Kidney glomerular epithelial cell (primary cell): Measurements from ENCODE around the gene CLCNKB.

Experiments used
- DNase-seq: peaks from one replicate; lab custom pipeline; 2025; lab: John Stamatoyannopoulos, UW

Gene CLCNKB

GRCh38 chr1:16076031-16076864 lies 32.7 kb downstream of the CLCNKB start:
- peak; percentile 32 for DNase-seq

GRCh38 chr1:16076865-16077238 lies 33.3 kb downstream of the CLCNKB start:
- DNase-seq, result peak; percentile 58

GRCh38 chr1:16077406-16078245 lies 34.0 kb downstream of the CLCNKB start:
- no peak for DNase-seq

GRCh38 chr1:16078925-16079656 lies 35.5 kb downstream of the CLCNKB start:
- peak; percentile 79 for DNase-seq

GRCh38 chr1:16080422-16081150 lies 37.0 kb downstream of the CLCNKB start:
- no peak for DNase-seq

GRCh38 chr1:16081636-16082035 lies 38.1 kb downstream of the CLCNKB start:
- no peak for DNase-seq

- peak; percentile 19 for DNase-seq
Measured at GRCh38 chr1:16082283-16083038, 38.9 kb downstream of the CLCNKB start.

- no peak for DNase-seq
Measured at GRCh38 chr1:16083486-16083885, 39.9 kb downstream of the CLCNKB start.

GRCh38 chr1:16085522-16085921 lies 41.9 kb downstream of the CLCNKB start:
- no peak for DNase-seq

GRCh38 chr1:16087733-16088132 lies 44.2 kb downstream of the CLCNKB start:
- DNase-seq, result no peak

GRCh38 chr1:16088351-16088911 lies 44.8 kb downstream of the CLCNKB start:
- DNase-seq, result no peak

GRCh38 chr1:16088996-16089395 lies 45.4 kb downstream of the CLCNKB start:
- peak; percentile 80 for DNase-seq

- no peak for DNase-seq
Measured at GRCh38 chr1:16090076-16090826, 46.7 kb downstream of the CLCNKB start.

- DNase-seq, result no peak
Measured at GRCh38 chr1:16091296-16091695, 47.7 kb downstream of the CLCNKB start.

- DNase-seq, result no peak
Measured at GRCh38 chr1:16092097-16092922, 48.7 kb downstream of the CLCNKB start.

- DNase-seq, result no peak
Measured at GRCh38 chr1:16092923-16093511, 49.4 kb downstream of the CLCNKB start.

GRCh38 chr1:16093611-16094010 lies 50.0 kb downstream of the CLCNKB start:
- DNase-seq, result no peak

- DNase-seq, result no peak
Measured at GRCh38 chr1:16094453-16095158, 51.0 kb downstream of the CLCNKB start.
